Tibial nerve (tissue), 4 donors: Measurements from ENCODE around the gene LIMK1. TPM values are rescaled to one million over a fixed set of nuclear protein-coding genes. Genes with fewer than 3 reads are reported as not detected.

Experiments used
- DNase-seq, 2 donors: peaks; one replicate each; pipeline ENCODE4 v3.0.0-alpha.2; 2019; ENCODE audit warnings: low spot score in 2 of 2
- H3K27ac ChIP-seq, 4 donors: fragments of 200-600 bp; sonication (generic) in 3 of 4; one replicate each; pipeline ENCODE4 v1.5.1; 2017 to 2019; ENCODE audit warnings: mild to moderate bottlenecking in 1 of 4
- H3K27me3 ChIP-seq, 2 donors: fragments of 200-600 bp; sonication (generic) in 1 of 2; one replicate each; pipeline versions ENCODE4 v1.5.1 to v1.6.0; 2017 to 2019
- H3K36me3 ChIP-seq, 3 donors: fragments of 200-600 bp; sonication (generic); one replicate each; pipeline ENCODE4 v1.5.1; 2018 to 2019
- H3K4me1 ChIP-seq, 4 donors: fragments of 200-600 bp; sonication (generic) in 3 of 4; one replicate each; pipeline ENCODE4 v1.5.1; 2017 to 2019
- H3K4me3 ChIP-seq, 4 donors: fragments of 200-600 bp; sonication (generic) in 3 of 4; one replicate each; pipeline ENCODE4 v1.5.1; 2017 to 2019; ENCODE audit warnings: mild to moderate bottlenecking in 1 of 4, moderate library complexity in 1 of 4
- H3K9me3 ChIP-seq, 4 donors: fragments of 200-600 bp; sonication (generic) in 3 of 4; one replicate each; pipeline ENCODE4 v1.5.1; 2017 to 2019
- CTCF ChIP-seq, 5 experiments: fragments of 200-600 bp in 3 of 5; fragments of 450-650 bp in 2 of 5; sonication (generic) in 3 of 5; IDR thresholded peaks; one replicate each; pipeline ENCODE4 v1.5.1; 2016 to 2019; ENCODE audit warnings: antibody characterized with exemption in 5 of 5, mild to moderate bottlenecking in 3 of 5, moderate library complexity in 2 of 5
- EP300 ChIP-seq, 2 donors: sonication (generic); formaldehyde crosslinking; IDR thresholded peaks; one replicate each; pipeline ENCODE4 v1.6.1; 2017; ENCODE audit warnings: antibody characterized with exemption in 2 of 2, mild to moderate bottlenecking in 1 of 2
- POLR2A ChIP-seq, 2 donors: fragments of 450-650 bp; IDR thresholded peaks; one replicate each; pipeline ENCODE4 v1.6.1; 2017; ENCODE audit warnings: antibody characterized with exemption in 2 of 2, mild to moderate bottlenecking in 2 of 2, moderate library complexity in 2 of 2
- WGBS, 2 donors: methylation state at CpG; one replicate each; pipeline ENCODE4 v1.1.5; 2018; 5-methylcytosine and 5-hydroxymethylcytosine counted together
- total RNA-seq, 4 donors: library from RNA; depleted of rRNA; stranded (reverse); fragments of >200 nt; gene quantifications; one replicate each; pipeline ENCODE4 v1.1.0, GENCODE V29; 2016

The LIMK1 gene
- total RNA-seq, 4 donors from 2014 or later = 14.4 to 30.3 (median 17.0) TPM

- TF ChIP-seq POLR2A (IDR thresholded peaks at IDR 0.05) (no peak), CTCF (IDR thresholded peaks at IDR 0.05) (no peak), EP300 (IDR thresholded peaks at IDR 0.05) (no peak)
- Histone ChIP-seq H3K9me3 (no peaks in the 10 kb centered on the region), H3K4me1 (peaks cover 0 to 27% (median 0%) of the 10 kb centered on the region in 4 donors), H3K36me3 (peaks cover 0 to 84% (median 0%) of the 10 kb centered on the region in 3 donors), H3K27ac (no peak overlapping the region), H3K4me3 (no peak overlapping the region), H3K27me3 (no peaks in the 10 kb centered on the region)
- 93% methylated on average over 5 of the region's 5 CpGs for WGBS, 2 donors
- DNase-seq = no peak
These were observed 35.7 kb upstream of the LIMK1 start for GRCh38 chr7:74047804-74048380.

DNA sequence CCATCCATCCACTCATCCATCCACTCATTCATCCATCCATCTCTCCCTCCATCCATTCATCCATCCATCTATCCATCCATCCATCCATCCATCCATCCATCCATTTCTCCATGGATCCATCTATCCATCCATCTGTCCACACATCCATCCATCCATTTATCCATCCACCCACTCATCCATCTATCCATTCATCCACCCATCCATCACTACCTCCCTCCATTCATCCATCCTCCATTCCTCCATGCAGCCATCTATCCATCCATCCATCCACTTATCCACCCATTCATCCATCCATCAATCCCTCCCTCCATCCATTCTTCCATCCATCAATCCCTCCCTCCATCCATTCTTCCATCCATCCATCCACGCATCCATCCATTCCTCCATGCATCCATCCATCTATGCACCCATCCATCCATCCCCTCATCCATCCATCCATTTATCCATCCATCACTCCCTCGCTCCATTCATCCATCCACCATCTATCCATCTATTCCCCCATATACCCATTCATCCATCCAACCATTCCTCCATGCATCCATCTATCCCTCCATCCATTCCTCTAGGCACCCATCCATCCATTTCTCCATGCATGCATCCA is 34.5 kb upstream of the LIMK1 start:
- H3K27me3 ChIP-seq = no peaks in the 10 kb centered on the region
- no peaks in the 10 kb centered on the region for H3K9me3 ChIP-seq
- no peak overlapping the region for H3K27ac ChIP-seq
- peaks cover 0 to 95% (median 0%) of the 10 kb centered on the region in 3 donors for H3K36me3 ChIP-seq
- TF ChIP-seq EP300 (IDR thresholded peaks at IDR 0.05) (no peak), CTCF (IDR thresholded peaks at IDR 0.05) (no peak), POLR2A (IDR thresholded peaks at IDR 0.05) (no peak)
- DNase-seq = no peak
- WGBS, 2 donors = 91 to 99% methylated on average over 2 of the region's 2 CpGs
- H3K4me3 ChIP-seq = no peak overlapping the region
- H3K4me1 ChIP-seq = peaks cover 0 to 15% (median 0%) of the 10 kb centered on the region in 4 donors

DNA sequence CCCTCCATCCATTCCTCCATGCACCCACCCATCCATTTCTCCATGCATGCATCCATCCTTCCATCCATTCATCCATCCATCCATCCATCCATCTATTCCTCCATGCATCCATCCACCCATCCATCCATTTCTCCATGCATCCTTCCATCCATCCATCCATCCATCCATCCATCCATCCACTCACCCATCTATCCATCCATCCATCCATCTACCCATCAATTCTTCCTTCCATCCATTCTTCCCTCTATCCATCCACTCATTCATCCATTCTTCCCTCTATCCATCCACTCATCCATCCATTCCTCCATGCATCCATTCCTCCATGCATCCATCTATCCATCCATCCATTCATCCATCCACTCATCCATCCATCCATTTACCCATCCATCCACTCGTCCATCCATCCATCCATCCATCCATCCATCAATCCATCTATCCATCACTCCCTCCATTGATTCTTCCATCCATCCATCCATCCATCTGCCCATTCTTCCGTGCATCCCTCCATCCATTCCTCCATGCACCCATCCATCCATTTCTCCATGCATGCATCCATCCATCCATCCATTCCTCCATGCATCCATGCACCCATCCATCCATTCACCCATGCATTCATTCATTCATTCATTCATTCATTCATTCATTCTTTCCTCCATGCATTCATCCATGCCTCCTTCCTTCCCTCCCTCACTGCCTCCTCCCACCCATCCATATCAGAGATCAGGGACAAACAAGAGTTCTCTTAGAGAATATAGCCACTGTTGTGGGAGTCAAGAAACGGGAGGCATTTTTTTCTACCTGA is 33.4 kb upstream of the LIMK1 start:
- 85 to 89% methylated on average over 3 of the region's 3 CpGs for WGBS, 2 donors
- no peak overlapping the region for H3K27ac ChIP-seq
- TF ChIP-seq POLR2A (IDR thresholded peaks at IDR 0.05) = no peak
- no peak for TF ChIP-seq CTCF (IDR thresholded peaks at IDR 0.05)
- TF ChIP-seq EP300 (IDR thresholded peaks at IDR 0.05) = no peak
- DNase-seq = no peak
- no peak overlapping the region for H3K4me3 ChIP-seq
- no peaks in the 10 kb centered on the region for H3K9me3 ChIP-seq
- peaks cover 0 to 14% (median 0%) of the 10 kb centered on the region in 4 donors for H3K4me1 ChIP-seq
- no peaks in the 10 kb centered on the region for H3K27me3 ChIP-seq
- peaks cover 0 to 98% (median 0%) of the 10 kb centered on the region in 3 donors for H3K36me3 ChIP-seq

DNA sequence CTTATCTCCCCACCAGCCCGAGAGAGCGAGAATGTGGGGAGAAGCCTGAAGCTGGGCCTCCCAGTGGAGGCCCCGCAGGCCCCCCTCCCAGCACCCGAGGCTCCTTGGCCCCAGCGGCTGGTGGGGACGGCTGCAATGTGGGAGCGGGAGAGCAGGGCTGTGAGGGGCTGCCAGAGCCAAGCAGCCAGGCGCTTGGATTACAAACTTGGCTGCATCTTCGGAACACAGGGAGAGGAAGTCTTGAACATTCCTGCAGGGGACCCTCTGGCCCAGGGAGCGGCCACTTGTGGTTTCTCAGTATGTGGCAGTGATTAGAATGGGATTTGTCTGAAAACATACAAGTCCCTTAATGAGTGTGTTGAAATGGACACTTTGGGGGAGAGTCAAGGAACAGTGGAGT is 32.4 kb upstream of the LIMK1 start:
- Histone ChIP-seq H3K36me3 (peaks cover 0 to 100% (median 0%) of the 10 kb centered on the region in 3 donors), H3K9me3 (no peaks in the 10 kb centered on the region), H3K27ac (no peak overlapping the region), H3K27me3 (no peaks in the 10 kb centered on the region), H3K4me1 (peaks cover 0 to 14% (median 0%) of the 10 kb centered on the region in 4 donors), H3K4me3 (no peak overlapping the region)
- no peak for TF ChIP-seq CTCF (IDR thresholded peaks at IDR 0.05)
- no peak for TF ChIP-seq POLR2A (IDR thresholded peaks at IDR 0.05)
- TF ChIP-seq EP300 (IDR thresholded peaks at IDR 0.05) = no peak
- WGBS, 2 donors = 67 to 68% methylated on average over 8 to 10 of the region's 10 CpGs
- DNase-seq = no peak
